GM10266 (cell line): Measurements from ENCODE around the gene DPYSL5.

ENCODE experiments used
- DNase-seq: peaks from one replicate; pipeline ENCODE4 v3.0.0; 2012; ENCODE audit errors: extremely low spot score
- TF ChIP-seq, protein P1 (sequence below): IDR thresholded peaks from 2 replicates; pipeline ENCODE4 v1.5.1; 2012; ENCODE audit warnings: mild to moderate bottlenecking, low read depth; ENCODE audit not compliant: control insufficient read depth, insufficient read depth; ENCODE audit errors: missing control alignments

DPYSL5 gene

GRCh38 chr2:26885651-26886329 is 37.9 kb downstream of the DPYSL5 start:
- TF ChIP-seq, protein P1, sequence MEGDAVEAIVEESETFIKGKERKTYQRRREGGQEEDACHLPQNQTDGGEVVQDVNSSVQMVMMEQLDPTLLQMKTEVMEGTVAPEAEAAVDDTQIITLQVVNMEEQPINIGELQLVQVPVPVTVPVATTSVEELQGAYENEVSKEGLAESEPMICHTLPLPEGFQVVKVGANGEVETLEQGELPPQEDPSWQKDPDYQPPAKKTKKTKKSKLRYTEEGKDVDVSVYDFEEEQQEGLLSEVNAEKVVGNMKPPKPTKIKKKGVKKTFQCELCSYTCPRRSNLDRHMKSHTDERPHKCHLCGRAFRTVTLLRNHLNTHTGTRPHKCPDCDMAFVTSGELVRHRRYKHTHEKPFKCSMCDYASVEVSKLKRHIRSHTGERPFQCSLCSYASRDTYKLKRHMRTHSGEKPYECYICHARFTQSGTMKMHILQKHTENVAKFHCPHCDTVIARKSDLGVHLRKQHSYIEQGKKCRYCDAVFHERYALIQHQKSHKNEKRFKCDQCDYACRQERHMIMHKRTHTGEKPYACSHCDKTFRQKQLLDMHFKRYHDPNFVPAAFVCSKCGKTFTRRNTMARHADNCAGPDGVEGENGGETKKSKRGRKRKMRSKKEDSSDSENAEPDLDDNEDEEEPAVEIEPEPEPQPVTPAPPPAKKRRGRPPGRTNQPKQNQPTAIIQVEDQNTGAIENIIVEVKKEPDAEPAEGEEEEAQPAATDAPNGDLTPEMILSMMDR, result no peak
- no peak for DNase-seq

GRCh38 chr2:26886736-26887135 is 38.8 kb downstream of the DPYSL5 start:
- TF ChIP-seq, protein P1, result no peak
- DNase-seq, result no peak

GRCh38 chr2:26887151-26887550 is 39.2 kb downstream of the DPYSL5 start:
- TF ChIP-seq, protein P1, result no peak
- DNase-seq, result no peak

DNA sequence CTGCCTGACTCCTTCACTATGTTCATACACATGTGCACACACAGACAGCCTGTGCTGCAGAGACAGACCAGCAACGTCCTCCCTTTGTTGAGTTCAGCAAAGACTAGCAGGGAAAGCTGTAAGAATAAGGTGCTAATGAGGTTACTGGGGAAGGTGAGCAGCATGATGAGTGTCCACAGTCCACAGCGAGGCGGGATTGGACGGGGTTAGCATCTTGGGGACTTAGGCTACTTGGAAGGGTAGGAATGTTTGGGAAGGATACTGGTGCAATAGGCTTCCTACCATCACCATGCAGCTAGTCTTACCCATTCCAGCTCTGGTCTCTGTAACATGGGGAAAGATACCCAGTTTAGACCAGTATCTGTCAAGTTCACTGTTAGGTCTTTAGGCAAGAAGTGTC is 41.9 kb downstream of the DPYSL5 start:
- TF ChIP-seq, protein P1, result no peak
- no peak for DNase-seq

DNA sequence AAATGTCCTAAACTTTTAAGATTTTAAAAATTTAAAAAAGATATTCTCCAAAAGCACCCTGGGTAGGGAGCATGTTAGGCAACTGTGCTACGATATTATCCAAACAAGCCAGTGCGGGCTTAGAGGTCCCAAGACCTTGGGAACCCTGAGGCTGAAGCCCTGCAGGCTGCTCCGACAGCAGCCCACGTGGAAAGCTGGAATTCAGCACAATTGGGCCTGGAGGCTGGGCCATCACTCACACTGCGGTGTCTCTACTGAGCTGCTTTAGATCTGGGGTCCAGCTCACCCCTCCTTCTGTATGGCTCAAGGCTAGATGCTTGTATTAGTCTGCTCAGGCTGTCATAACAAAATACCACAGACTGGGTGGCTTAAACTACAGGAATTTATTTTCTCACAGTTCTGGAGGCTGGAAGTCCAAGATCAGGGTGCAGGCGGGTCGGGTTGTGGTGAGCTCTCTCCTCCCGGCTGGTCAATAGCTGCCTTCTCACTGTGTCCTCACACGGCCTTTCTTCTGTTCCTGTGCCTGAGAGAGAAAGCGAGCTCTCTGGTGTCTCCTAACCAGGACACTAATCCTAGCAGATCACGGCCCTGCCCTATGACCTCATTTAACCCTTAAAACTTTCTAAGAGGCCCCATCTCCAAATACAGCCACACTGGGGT is 42.5 kb downstream of the DPYSL5 start:
- DNase-seq, result no peak
- TF ChIP-seq, protein P1, result no peak

DNA sequence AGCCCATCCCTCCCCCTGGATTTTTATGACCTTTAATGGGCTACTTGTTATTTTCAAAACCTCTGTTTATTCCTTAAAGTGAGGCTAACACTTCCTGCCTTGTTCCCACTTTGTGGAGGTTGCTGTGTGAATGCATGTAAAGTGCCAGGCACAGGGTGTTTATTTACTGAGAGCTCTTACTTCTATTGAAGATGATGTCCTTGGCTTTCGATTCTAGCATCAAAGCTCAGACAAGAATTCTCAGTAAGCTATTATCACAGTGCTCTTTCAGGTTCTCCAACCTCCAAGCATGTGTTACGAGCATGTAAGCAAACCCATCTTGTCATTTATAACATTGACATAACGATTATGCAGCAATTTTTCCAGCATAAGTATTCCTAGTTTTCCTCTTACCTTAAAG is 44.2 kb downstream of the DPYSL5 start:
- no peak for DNase-seq
- TF ChIP-seq, protein P1, result no peak

DNA sequence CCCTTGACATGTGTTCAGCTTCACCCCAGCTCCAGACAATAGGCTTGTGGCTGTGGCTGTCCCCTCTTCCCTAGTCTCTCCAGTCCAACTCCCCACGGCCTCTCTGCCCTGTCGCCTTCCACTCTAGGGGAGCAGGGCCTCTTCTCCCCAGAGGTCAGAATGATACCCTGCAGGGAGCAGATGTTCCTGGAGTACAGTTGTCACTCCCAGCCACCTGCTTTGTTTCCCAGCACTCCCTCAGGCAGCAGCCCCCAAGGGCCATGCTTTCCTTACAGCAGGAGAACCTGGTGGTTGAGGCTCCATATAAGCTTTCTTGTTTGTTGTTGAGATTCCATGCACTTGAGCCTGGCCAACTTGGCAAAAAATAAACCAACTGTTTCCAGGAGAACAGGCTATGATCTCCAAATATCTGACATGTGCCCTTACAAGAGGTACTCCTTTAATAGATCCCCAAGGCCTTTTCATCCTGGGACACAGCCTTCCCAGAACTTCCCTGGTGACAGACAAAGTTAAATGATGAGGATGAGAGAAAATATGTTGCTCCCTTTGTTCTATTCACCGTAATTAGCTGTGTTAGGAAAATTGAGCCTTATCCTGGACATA is 45.1 kb downstream of the DPYSL5 start:
- TF ChIP-seq, protein P1, result no peak
- DNase-seq, result no peak
